Measurements from ENCODE around the gene CD34.
A peak's percentile ranks its signal among the peaks of the same experiment; 100 is the strongest.
"Not testable (repeated sequence)": the region's sequence is repeated elsewhere in the genome, so short reads cannot be mapped to it uniquely, and the experiment has no call there.

CD34 gene

DNA sequence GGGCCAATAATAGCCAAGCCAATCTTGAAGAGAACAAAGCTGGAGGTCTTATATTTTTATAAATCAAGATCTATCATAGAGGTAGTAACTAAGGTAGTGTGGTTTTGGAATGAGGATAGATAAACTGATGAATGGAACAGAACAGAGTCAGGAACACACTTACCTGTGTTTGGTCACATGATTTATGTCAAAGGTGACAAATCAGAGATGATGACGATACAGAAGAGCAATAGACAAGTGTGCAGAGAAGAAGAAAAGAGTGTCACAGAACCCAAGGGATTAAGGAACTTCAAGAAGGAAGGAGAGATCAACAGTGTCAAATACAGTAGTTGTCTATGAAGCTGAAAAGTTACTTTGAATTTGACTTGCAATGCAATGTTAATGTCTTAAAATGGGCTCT is 16.1 kb upstream of the CD34 start:
- DNase-seq (ENCODE audit: low spot score): no peak

DNA sequence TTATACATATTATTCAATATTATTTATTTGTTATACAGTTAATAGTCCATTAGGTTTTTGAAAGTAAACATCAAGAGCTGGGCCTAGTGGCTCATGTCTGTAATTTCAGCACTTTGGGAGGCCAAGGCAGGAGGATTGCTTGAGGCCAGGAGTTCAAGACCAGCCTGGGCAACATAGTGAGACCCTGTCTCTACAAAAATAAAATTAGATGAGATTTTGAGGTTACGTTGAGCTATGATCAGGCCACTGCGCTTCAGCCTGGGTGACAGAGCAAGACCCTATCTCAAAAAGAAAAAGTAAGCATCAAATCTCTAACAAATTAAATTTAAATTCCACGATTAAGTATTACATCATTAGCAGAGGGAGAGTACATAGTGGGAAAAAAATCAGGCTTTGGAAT is 15.0 kb upstream of the CD34 start:
- not testable (repeated sequence) for DNase-seq (ENCODE audit: low spot score)

DNA sequence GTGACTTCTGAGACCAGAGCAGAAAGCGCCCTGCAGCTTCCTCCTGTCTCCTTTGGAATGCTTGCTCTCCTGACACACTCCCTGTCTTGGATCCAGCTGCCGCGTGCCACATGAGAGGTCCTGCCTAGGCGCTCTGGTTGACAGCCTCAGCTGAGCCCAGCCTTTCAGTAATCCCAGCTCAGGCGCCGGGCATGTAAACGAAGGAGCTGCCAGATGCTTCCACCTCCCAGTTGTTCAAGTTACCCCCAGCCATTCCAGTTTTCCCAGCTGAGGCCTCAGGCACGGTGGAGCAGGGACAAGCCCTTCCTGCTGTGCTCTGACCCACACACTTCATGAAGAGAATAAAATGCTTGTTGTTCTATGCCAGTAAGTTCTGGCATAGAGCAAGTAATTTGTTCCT is 14.3 kb upstream of the CD34 start:
- no peak for DNase-seq (ENCODE audit: low spot score)

DNA sequence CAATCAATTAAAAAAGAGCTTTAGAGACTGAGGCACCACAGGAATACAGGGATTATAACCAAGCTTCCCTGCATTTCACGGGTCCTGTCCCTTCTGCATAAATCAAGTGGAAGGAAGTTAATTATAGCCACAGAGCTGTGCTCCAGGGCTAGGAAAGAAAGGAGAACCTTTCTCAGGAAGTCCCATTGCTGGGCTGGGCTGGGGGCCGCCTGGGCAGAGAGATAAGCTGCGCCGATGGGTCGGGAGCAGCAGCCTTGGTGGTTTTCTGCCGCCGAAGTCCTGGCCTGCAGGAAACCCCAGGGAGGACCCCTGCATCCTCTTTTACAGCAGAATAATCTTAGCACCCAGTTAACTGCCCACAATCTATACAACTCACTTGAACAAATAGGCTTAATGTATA is 12.6 kb upstream of the CD34 start:
- no peak for DNase-seq (ENCODE audit: low spot score)

DNA sequence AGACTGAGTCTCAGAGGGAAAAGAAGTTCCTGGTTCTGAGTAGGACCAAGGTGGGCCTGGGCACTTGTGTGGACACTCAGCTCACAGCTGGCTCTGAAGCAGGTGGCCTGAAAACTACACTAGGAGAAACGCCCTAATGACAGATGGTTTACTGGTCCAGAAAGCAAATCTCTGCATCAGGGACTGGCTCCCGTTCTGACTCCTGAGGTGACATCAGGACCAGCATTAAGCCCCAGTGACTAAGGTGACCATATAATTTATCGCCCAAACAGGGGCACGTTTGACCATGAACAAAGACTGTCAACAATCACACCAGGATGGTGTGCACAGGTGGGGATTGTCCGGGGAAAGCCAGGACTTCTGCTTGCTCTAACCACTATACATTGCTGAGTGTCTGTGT is 12.2 kb upstream of the CD34 start:
- no peak for DNase-seq (ENCODE audit: low spot score)

DNA sequence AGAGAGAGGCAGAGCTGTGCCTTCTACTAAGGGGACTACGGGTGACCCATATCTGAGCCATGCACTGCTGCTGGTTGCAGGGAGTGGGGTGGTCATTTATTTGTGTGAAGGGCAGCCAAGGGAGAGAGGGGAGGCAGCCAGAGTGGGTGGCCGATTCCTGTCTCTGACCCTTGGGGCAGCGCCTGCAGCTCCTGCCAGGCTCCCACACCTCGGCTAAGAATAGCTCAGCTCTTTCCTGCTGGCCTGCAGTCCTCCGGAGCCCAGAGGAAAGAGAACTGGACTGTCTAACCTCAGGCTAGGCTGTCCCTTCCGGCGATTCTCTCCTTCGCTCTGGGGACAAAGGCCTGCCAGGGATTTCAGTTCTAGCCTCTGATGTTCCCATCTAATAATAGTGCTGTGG is 11.6 kb upstream of the CD34 start:
- no peak for DNase-seq (ENCODE audit: low spot score)

DNA sequence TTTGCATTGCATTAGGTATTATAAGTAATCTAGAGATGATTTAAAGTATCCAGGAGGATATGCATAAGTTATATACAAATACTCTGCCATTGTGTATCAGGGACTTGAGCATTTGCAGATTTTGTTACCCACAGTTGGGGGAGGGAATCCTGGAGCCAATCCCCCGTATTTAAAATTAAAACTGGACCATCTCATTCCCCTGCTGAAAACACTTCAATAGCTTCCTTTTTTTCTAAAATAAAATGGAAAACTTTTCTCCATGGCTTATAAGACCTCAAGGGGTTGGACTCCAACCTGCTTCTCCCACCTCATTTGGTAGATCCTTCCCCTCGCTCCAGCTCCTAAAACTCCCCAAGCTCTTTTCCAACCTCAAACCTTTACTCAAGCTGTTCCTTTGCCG is 10.4 kb upstream of the CD34 start:
- no peak for DNase-seq (ENCODE audit: low spot score)

DNA sequence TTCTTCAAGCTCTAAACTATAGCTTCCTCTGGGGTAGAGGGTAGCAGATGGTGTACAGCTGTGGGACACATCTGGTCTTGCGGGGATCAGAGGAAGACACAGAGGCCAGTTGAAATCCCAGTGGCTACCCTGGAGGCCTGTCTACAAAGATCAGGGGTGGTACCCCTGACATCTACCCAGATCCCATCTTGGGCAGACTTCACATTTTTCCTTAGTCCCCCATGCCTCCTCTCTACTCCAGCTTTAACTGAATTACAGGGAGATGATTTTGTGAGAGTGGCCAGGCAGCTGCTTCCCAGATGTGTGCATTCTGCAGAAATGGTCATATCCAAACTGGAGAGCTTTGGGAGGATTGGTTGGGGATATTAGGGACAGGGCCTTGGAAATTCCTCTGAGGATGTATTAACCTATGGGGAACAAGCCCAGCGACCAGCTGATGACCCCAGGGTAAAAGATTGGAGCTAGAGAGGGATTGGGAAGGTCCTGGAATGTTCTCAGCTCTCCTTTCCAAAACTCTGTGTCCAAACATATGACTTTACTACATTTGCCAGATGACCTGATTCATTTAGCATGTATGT is 9.6 kb upstream of the CD34 start:
- DNase-seq (ENCODE audit: low spot score): no peak

DNA sequence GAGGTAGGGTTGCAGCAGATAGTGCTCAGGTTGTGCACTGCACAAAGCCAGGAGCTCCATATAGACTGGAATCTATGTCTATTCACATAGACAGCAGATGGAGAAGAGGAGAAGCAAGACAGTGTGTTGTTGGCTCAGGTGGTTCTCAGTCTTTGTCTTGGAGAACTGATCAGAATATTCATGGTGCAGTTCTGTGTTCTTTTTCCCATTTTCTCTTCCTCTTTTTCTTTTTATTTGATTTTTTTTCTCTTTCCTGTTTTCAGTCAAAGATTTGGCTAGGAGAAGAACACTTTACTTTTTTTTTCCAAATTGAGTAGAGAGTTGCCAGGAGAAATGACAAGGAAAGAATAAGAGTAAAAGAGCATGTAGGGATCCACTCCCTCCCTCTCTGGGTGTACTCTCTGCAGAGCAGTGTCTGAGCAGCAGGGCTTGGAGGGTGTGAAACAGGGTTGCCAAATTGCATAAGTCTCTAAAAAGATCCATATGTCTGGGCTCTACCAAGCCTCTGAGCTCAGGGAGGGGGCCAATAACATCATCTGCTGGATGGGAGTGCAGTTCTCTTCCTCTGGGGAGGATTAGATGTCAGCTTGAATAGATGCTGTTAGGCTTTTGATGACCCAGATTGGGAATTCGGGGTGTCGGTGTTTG is 8.7 kb upstream of the CD34 start:
- DNase-seq (ENCODE audit: low spot score): no peak

DNA sequence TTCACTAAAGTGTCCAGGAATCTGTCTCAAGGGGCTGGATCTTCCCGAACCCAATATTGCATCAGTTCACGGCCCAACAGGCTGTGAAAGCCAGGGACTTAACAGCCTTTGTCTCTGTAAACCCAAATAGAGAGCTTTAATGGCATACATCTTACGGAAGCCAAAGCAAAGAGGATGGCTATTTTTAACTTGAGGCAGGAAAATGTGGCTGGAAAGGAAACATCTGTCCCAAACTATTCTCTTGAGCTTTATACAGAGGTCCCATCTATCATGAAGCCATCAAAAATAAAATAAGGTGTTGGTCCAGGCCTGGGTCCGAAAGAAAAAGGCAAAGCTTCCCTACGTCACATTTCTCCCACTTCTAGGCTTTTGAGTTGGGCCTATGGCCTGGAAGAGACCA is 7.7 kb upstream of the CD34 start:
- no peak for DNase-seq (ENCODE audit: low spot score)

DNA sequence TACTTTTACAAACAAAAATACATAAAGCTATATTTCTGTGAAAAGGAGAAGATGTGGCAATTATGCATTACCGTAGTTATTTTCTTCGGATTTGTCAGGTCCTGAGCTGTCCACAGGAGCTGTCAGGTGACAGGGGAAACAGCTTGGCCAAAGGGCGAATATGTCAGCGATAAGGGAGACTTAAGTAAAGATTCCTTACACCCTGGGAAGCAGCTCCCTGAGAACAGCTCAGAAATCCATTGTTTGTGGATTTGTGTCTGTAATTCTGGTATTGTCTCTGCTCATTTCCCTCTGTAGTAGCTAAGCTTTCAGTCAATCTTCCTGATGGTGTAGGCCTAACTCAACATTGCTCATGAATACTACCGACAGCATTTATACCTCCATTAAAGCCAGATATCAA is 7.1 kb upstream of the CD34 start:
- DNase-seq (ENCODE audit: low spot score): no peak

DNA sequence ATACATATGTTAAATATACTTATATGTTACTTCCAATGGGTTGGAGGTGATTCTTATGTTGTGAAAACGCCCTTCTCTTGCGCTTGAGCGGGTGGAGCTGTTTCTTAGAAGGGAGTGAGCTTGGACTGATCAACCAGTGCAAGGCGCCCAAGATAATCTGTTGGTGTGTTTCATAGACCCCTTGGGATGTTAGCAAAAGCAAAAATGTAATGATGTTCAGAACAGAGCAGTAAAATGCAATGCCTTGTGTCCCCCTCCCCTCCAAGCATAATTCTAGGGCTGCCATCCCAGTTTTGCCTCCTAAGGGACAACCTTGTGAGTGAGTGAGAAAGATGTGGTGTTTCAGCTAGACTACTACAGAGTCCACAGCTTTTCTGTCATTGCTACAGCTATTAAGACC is 6.2 kb upstream of the CD34 start:
- DNase-seq (ENCODE audit: low spot score): no peak

DNA sequence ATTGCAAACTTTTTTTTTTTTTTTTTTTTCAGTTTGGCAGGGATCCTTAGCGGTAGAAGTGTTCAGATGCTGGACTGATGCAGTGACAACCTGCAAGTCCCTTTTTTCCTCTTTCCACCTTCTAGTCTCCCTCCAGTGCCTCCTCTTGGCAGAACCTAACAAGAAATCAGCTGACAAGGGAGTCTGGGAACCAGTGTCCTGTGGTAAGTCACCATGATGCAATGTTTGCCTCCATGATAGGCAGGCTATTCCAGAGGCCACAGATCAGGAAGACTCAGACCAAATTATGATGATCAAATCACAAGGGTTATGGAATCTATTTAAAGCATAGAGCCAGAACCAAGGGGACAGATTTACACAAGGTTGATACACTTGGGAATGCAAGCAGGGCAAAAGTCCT is 3.0 kb upstream of the CD34 start:
- no peak for DNase-seq (ENCODE audit: low spot score)

DNA sequence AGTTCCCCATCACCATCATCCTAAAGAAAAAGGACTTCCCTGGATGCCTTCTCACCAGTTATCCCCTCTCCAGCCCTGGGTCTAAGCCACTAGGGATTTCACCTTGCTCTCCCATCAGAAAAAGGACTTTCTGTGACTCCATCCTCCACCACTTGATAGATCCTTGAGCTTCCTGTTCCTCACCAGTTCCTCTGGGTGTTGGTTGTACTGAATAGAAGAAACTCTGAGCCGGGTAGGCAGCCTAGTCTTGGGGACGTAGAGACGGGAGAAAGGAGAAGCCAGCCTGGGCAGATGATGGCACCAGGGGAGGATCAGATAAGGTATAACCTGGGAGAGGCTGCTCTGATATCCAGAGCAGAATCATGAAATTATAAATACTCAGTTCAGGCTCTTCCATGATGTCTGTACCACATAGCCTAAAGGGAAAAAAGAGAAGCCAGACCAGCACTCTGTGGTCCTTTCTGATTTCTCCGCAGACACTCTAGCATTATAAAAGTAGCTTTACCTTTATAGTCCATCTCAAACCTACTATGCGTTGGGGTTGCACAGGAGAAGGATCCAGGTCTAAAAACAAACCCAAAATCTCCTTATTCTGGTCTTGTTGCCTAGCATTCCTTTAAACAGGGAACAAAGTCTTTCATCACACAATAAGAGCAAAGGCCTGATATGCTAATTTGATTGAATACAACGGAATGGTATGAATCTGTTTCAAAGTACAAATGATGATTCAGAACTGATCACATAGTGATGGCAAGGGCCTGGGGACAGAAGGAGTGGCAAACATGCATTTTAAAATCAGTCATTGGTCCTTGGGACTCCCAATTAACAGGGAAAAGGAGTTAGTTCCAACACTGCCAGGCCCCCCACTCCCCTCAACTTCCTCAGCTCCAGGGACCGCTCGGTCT is 1.2 kb upstream of the CD34 start:
- no peak for DNase-seq (ENCODE audit: low spot score)

DNA sequence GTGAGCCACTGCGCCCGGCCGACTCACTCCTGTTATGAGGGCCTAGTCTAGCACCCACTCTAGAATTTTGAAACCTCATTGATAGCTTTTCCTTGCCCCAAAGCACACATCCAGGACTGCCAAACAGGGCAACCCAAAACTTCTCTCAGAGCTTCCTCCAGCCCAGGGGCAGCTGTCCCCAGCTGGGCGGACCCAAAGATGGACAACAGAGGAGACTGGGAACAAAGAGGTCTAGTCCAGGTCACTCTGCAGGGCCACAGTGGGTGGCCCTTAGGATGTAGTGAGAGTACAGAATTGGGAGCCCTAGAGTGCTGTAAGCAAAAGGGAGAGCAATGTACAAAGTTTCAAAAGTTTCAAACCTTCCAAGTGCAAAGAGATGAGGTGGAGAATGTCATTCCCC is 1.2 kb downstream of the CD34 start:
- DNase-seq (ENCODE audit: low spot score): no peak

DNA sequence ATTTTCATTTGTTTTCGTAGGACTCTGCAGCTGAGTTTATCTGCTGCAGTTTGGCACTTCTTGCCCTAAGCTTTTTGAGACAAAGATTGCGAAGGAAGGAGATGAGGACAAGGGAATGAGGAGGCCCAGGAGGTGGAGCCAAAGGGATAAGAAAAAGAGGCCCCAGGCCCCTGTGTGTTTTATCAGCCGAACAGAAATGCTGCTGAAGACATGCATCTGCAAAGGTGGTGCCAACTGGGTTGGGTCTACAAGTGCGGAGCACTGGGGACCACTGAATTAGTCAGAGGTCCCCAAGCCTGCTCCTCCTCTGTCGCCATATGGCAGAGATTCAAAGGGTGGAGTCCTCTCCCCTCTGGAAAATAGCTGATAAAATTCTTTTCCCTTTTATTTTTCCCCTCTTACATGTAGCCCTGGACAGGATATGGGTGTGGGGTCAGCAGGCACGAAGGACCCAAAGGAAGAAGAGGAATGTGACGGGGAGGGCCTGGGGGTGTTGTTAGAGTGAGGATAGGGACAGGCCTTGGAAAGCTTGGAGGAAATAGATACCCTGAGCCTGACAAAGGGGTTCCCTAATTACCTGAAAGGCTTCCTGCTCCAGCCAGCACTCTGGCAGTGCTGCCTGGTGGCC is 2.7 kb downstream of the CD34 start:
- no peak for DNase-seq (ENCODE audit: low spot score)

DNA sequence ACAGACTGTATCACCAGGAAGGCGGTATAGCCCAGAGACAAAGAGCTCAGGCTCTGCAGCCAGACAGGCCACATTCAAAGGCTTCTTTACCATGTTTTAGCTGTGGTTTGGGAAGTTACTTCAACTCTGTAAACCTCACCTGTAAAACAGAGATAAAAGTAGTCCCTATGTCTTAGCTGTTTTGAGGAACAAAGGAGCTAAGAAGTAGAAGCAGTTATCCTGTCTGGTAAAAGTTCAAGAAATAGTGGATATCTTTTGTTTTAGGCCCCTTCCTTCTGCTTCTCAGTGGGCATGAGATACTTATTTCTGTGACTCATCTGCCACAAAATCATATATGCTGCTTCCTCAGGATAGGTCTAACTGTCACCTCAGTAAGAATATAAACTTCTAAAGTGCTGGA is 6.5 kb downstream of the CD34 start:
- DNase-seq (ENCODE audit: low spot score): no peak

DNA sequence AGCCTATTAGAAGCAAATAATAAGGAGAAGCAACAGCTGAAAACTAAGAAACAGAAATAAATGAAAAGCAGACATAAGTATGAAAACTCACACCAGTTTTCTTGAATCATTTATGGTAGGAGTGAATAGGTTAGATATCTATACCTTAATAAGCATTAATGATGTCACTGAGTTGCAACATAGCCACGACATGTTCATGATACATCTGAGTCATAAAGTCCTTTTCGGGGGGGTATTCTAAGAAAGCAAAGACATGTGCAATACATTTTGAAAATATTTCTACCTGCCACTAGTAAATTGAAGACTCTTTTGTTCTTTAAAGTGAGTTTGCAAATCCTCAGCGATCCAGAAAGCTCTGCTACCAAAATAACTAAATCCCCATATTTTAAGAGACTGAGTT is 7.2 kb downstream of the CD34 start:
- peak; percentile 14 for DNase-seq (ENCODE audit: low spot score)

DNA sequence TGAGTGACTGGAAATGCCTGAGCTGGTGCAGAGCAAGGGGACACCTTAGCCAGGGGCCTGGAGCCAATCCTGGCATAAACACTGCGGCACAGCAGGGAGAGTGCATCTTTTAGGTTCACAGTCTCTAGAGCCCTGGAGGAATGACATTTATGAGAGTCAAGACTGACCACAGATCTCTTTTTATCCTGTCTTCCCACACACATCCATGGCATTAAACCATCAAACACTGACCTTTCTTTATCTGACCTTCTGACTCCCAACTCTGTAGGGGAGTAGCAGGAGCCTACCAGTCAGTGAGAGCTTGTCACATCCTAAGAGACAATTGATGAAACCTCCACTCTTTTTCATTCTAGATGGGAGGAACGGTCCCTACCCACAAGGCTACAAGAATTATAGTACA is 7.9 kb downstream of the CD34 start:
- DNase-seq (ENCODE audit: low spot score): no peak

DNA sequence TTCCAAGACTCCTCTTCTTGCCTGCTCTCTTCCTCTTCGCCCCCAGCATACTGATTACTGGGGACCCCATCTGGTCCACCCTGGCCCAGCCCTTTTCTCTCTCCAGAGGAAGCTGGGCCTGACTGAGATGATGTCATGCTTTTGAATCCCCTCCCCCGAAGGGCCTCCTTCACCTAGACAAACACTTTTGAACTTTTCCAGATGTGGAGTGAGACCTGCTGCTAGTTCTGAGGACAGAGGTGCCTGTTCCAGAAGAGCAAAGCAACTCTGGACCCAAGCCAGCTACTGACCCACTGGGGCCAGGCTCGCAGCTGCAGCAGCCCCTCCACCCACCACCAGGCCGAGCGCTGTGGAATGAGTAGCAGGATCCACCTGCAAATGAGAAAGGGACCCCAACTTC is 8.4 kb downstream of the CD34 start:
- no peak for DNase-seq (ENCODE audit: low spot score)

DNA sequence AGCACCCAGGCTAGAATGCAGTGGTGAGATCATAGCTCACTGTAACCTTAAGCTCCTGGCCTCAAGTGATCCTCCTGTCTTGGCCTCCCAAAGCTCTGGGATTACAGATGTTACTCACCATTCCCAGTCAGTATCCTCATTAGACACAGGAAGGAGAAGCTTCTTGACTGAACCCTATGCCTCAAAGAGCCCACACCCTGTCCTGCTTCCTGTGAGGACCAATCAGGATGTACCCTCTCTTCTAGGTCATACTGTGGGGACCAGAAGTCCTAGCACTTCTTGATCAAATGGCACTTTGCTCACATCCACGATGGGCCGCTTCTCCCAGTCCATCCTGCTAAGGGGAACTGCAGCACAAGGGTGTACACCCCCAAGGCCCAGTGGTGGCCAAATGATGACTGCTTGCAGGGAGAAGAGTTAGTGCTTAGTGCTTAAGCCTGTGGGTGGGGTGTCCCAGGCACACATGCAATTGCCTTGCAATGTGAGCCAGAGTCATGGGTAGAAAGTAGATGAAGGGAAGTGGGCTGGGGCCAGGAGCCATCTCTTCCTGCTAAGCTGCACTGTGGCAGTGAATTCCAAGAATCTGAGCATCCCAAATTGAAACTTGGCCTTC is 9.8 kb downstream of the CD34 start:
- no peak for DNase-seq (ENCODE audit: low spot score)

DNA sequence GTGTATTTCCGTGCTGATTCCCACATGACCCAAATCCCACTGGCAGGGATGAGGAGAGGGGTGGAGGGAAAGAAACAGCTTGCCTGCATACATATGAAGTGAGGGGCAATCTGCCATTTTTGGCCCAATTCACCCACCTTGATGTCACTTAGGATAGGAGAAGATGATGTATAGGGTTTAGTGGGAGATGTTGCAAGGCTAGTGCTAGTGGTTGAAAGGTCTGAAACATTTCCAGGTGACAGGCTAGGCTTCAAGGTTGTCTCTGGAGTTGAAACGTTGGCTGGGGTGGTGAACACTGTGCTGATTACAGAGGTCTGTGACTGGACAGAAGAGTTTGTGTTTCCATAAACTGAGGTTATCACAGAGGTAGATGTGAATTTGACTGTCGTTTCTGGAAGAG is 12.1 kb downstream of the CD34 start:
- DNase-seq (ENCODE audit: low spot score): no peak

DNA sequence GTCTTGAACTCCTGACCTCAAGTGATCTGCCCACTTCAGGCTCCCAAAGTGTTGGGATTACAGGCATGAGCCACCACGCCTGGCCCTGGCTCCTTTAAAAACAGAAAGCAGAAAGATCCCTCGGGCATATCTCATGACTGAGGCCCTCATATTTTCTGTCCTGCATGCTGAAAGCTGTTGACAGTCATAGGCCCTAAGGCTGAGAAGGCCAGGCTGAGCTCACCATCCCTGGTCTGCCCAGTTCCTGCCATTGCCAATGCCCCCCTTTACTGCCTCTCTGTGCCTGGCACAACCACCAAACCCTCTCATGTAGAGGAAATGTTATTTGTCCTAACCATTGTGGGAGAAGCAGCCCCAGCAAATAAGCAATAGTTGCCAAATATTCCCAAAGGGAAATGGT is 12.7 kb downstream of the CD34 start:
- no peak for DNase-seq (ENCODE audit: low spot score)
